Epithelial cell of proximal tubule (primary cell): ENCODE results near the gene NANOS1. TPM values are rescaled to one million over a fixed set of nuclear protein-coding genes. Genes with fewer than 3 reads are reported as not detected.
A peak's percentile ranks its signal among the peaks of the same experiment; 100 is the strongest.

Source experiments
- DNase-seq: peaks from one replicate; pipeline ENCODE4 v3.0.0-alpha.2; 2011; ENCODE audit warnings: low read depth
- H3K4me3 ChIP-seq: 2 replicates; pipeline ENCODE4 v1.5.1; 2011; ENCODE audit warnings: low read depth, mild to moderate bottlenecking, low read length
- CTCF ChIP-seq: conservative IDR thresholded peaks from 2 replicates; pipeline ENCODE4 v1.5.1; 2012; ENCODE audit warnings: low read depth, mild to moderate bottlenecking, low read length
- total RNA-seq: library from RNA; depleted of rRNA; stranded (reverse); fragments of >200 nt; gene quantifications from 2 replicates; pipeline ENCODE4 v1.2.3, GENCODE V29; 2015

Gene NANOS1
- total RNA-seq, 1 donor from 2014 or later: 8.0 TPM

GRCh38 chr10:119078422-119079179, 49.1 kb downstream of the NANOS1 start:
- DNase-seq: no peak
- TF ChIP-seq CTCF: no peak
- H3K4me3 ChIP-seq: peak overlapping the region; percentile 97

DNA sequence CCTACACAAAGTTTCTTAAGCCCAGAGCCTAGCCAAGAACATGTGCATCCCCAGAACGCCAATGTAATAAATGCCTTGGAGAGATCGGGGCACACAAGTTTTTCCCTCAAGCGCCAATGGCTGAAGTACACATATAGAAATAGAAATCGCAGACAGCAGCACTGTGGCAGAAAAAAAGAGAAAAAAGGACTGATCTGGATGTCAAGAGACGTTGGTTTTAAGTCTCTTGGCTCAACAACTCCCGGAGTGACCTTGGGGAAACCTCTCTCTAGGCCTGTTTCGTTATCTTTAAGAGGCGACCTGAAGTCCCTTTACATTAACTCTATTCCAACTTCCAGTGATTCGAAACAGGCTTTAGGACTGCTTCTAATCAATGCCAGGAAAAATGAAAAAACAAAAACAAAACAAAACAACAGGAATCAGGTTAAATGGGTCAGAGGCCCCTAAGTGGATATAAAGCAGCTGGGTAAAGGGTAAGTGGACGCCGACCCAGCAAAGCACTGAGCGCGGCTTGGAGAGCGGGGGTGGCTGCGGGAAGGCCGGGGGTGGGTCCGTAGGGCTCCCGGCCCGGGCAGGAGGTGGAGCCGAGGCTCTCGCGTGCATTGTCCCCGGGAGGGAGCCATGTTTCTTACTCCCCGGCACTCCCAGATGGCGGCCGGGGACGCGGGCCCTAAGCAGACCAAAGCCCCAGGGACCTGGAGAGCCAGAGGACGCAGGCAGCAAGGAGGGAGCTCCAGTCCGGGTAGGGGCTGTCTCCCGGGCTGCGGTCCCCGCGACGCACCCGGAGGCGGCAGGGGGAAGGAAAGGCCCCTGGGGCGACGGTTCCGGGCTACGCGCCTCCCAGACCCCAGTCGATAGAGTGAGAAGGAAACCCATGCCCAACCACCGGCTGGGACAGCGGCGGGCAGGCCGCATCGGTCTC, 50.3 kb downstream of the NANOS1 start:
- TF ChIP-seq CTCF: no peak
- no peak for DNase-seq
- H3K4me3 ChIP-seq: peak overlapping the region; percentile 97

DNA sequence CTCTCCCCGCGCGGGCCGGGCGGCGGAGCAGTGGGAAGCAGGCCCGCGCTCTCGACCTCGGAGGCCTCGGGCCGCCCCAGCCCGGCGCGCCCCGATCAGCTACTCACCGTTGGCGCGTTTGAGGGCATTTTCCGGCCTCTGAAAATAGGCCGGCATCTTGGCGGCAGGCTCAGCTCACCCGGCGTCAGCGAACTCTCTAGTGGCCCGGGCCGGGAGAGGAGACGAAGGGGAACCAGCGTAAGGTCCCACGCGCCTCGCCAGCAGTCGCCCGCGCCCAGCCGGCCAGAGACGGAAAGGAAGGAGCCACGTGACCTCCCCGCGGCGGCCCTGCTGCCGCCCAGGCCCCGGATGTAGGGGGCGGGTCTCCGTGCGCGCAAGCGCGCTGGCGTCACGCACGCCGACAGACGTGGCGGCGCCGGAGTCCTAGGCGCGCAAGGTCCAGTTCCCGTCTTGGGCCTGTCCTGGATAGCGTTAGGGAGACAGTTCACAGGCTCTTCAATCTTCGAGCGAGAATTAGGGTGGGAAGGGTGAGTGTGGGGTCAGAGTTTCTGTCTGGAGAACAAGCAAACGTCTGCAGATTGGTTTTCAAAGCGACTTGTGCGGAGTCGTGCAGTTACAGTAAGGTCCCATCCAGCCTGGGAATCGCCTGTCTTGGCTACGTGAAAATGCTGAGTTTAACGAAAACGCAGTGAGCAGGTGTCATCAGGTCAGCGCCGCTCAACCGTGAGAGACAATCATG, 51.2 kb downstream of the NANOS1 start, which contains the start of gene EIF3A:
TSS of gene EIF3A (minus strand) at position 297 of the 739 bp plus-strand sequence. CDS start at position 156, 141 bp downstream.
- no peak for TF ChIP-seq CTCF
- DNase-seq: peak; percentile 73

More for the DNA sequence above, 51.2 kb downstream of the NANOS1 start, which contains the start of gene EIF3A:
- peak within 1 kb of the TSS; percentile 97 for H3K4me3 ChIP-seq

Other genes with a start within 250 kb of the NANOS1 start
- gene EIF3A, start 51.1 kb downstream of the NANOS1 start, total RNA-seq: 94.3 and 102 TPM in 2 replicates
- gene DENND10, start 74.4 kb downstream of the NANOS1 start, total RNA-seq: 41.5 and 41.8 TPM in 2 replicates
- gene SFXN4, start 136.0 kb downstream of the NANOS1 start, total RNA-seq: 17.1 and 28.9 TPM in 2 replicates
- 267 and 296 TPM in 2 replicates for gene PRDX3, start 149.1 kb downstream of the NANOS1 start, total RNA-seq
- gene GRK5, start 177.9 kb downstream of the NANOS1 start, total RNA-seq: 2.5 and 2.8 TPM in 2 replicates